NB4 (cell line): ENCODE results near the gene DAB2IP.

Experiments
- POLR2A ChIP-seq: IDR thresholded peaks from 2 replicates; pipeline ENCODE4 v1.6.1; 2011; ENCODE audit warnings: mild to moderate bottlenecking; ENCODE audit not compliant: insufficient read length; ENCODE audit errors: extremely low read depth
- TF ChIP-seq, protein P1 (sequence below): IDR thresholded peaks from one replicate; pipeline ENCODE4 v1.5.1; 2012; ENCODE audit warnings: low read depth, low read length
- TF ChIP-seq, protein P2 (sequence below): IDR thresholded peaks from 2 replicates; pipeline ENCODE4 v1.6.1; 2011; ENCODE audit warnings: low read depth, low read length

DNA sequence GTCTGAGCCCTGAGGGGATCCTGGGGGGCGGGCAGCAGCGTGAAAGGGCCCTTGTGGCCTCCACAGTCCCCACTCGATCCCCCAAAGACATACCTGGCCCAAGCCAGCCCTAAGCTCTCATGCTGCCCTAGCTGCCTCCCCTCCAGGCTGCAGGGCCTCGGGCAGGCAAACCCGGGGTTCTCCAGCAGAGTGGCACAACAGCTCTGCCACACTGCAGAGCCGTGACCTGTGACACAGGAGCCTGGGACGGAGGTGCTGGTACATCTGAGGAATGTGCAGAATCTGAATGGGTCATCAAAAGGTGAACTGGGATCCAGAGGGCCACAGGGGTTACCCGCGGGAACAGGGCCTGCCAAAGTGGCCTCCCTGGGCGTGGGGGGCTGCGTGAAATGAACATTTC lies 163.2 kb downstream of the DAB2IP start:
- TF ChIP-seq, protein P1, sequence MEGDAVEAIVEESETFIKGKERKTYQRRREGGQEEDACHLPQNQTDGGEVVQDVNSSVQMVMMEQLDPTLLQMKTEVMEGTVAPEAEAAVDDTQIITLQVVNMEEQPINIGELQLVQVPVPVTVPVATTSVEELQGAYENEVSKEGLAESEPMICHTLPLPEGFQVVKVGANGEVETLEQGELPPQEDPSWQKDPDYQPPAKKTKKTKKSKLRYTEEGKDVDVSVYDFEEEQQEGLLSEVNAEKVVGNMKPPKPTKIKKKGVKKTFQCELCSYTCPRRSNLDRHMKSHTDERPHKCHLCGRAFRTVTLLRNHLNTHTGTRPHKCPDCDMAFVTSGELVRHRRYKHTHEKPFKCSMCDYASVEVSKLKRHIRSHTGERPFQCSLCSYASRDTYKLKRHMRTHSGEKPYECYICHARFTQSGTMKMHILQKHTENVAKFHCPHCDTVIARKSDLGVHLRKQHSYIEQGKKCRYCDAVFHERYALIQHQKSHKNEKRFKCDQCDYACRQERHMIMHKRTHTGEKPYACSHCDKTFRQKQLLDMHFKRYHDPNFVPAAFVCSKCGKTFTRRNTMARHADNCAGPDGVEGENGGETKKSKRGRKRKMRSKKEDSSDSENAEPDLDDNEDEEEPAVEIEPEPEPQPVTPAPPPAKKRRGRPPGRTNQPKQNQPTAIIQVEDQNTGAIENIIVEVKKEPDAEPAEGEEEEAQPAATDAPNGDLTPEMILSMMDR: no peak
- no peak for TF ChIP-seq POLR2A
- TF ChIP-seq, protein P2, sequence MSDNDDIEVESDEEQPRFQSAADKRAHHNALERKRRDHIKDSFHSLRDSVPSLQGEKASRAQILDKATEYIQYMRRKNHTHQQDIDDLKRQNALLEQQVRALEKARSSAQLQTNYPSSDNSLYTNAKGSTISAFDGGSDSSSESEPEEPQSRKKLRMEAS: no peak
